ENCODE results near the gene NISCH. TPM values are rescaled to one million over a fixed set of nuclear protein-coding genes. Genes with fewer than 3 reads are reported as not detected.

NISCH gene
- 235 to 242 TPM (median 240 TPM) in 3 replicates for total RNA-seq

DNA sequence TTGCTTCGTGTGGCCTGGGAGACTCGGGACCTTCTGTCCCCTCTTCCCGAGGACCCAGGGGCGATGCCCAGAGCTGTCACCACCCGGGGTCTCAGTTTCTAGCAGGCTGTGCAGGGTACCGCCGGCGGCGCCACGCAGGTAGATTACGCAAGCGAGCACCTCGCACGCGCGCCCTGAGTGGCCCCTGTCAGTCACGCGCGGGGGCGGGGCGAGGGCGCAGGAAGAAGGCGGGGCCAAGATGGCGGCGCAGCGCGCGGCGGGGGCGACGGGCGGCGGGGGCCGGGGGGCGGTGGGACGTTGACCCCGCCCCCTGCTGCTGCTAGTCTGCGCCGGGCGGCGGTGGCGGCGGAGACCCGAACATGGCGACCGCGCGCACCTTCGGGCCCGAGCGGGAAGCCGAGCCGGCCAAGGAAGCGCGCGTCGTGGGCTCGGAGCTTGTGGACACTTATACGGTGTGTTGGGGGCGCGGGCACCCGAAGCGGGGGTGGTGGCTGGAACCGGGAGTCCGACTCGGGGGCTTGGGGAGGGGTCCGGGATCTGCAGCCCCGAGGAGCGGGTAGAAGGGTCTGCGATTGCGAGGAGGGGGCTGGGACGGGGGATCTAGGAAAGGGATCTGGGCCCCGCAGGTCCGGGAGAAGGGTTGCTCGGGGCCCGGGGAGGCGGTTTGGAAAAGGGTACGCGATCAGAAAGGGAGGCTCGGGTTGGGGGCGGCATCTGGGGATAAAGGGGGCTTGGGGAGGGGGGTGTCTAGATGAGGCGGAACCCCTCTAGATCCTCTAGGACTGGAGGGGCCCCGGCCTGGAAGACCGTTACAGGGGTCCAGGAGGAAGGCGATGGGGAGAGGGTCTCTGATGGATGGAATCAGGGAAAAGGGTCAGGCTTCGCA lies at the start of gene NISCH:
Gene NISCH (plus strand): TSS at position 322 of the 886 bp plus-strand sequence. CDS start 38 bp downstream, at position 360.
- H3K9me3 Mint-ChIP-seq: no peaks in the 10 kb centered on the region

DNA sequence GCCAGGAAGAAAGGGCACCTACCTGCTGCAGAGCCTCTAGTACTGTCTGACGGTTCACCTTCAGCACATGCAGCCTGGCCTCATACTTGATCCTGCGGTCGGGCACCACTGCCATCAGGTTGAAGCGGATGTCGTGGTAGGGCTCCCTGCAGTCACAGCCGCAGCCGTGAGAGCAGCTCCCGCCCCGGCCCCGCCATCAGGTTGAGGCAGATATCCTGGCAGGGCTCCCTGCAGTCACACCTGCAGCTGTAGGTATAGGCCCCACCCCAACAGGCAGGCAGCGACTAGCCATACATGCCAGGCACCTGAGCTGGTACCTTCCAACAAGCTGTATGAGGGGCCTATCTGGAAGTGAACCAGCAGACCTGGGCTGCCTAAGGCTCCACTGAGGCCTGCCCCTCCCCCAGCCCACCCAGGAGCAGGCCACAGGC lies 49.2 kb upstream of the NISCH start:
- no peak overlapping the region for H3K27ac Mint-ChIP-seq
- TF ChIP-seq, protein P1, sequence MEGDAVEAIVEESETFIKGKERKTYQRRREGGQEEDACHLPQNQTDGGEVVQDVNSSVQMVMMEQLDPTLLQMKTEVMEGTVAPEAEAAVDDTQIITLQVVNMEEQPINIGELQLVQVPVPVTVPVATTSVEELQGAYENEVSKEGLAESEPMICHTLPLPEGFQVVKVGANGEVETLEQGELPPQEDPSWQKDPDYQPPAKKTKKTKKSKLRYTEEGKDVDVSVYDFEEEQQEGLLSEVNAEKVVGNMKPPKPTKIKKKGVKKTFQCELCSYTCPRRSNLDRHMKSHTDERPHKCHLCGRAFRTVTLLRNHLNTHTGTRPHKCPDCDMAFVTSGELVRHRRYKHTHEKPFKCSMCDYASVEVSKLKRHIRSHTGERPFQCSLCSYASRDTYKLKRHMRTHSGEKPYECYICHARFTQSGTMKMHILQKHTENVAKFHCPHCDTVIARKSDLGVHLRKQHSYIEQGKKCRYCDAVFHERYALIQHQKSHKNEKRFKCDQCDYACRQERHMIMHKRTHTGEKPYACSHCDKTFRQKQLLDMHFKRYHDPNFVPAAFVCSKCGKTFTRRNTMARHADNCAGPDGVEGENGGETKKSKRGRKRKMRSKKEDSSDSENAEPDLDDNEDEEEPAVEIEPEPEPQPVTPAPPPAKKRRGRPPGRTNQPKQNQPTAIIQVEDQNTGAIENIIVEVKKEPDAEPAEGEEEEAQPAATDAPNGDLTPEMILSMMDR (IDR thresholded peaks at IDR 0.05; ENCODE audit: unreplicated experiment): no peak
- peaks cover 19% of the 10 kb centered on the region for H3K4me1 Mint-ChIP-seq
- H3K9me3 Mint-ChIP-seq: no peaks in the 10 kb centered on the region
- no peak for DNase-seq (ENCODE audit: low spot score in 2 of 2, unreplicated experiment in 2 of 2)
- H3K36me3 Mint-ChIP-seq: peaks cover 31% of the 10 kb centered on the region
- no peak overlapping the region for H3K4me3 Mint-ChIP-seq
- no peaks in the 10 kb centered on the region for H3K27me3 Mint-ChIP-seq (ENCODE audit: low read depth)

More for the DNA sequence above, at the start of gene NISCH:
- TF ChIP-seq, protein P1 (IDR thresholded peaks at IDR 0.05; ENCODE audit: unreplicated experiment): no peak
- H3K4me1 Mint-ChIP-seq: peaks cover 43% of the 10 kb centered on the region
- H3K4me3 Mint-ChIP-seq: peak within 1 kb of the TSS; percentile 92
- DNase-seq (ENCODE audit: low spot score in 2 of 2, unreplicated experiment in 2 of 2): peak; percentile 87 to 90
- peak within 1 kb of the TSS; percentile 94 for H3K27ac Mint-ChIP-seq
- H3K27me3 Mint-ChIP-seq (ENCODE audit: low read depth): no peaks in the 10 kb centered on the region
- H3K36me3 Mint-ChIP-seq: peaks cover 17% of the 10 kb centered on the region

DNA sequence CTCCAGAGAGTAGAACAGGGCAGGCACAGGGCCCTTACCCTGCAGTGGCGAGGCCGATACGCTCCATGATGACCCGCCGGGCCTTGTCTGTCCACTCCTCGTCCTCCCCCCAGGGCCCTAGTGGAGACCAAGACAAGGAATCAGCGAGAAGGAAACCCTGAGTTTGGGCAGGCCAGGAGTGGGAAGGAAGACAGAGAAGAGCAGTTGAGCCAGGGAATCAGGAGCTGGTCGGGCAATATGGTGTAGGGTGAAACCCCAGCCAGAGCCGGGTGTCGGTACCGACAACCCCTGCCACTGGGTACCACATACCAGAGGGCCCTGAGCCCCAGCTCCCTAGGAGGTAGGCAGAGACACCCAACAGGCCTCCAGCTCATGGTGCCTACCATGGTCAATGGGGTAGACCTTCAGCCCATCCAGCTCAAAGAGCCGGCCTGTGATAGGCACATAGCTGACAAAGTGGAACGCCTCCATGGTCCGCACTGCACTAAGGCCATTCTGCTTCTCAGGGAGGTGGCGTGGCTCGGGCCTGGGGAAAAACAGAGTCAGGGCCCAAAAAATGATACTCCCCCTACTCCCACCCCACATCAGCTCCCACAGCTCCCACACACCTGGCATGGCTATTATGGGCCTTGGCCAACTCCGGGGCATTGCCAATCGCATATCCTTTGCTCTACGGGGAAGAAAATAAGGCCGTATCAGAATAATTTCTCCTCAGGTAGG lies 48.5 kb upstream of the NISCH start:
- Mint-ChIP-seq H3K27ac (no peak overlapping the region), H3K4me3 (no peak overlapping the region), H3K36me3 (peaks cover 31% of the 10 kb centered on the region), H3K27me3 (ENCODE audit: low read depth) (no peaks in the 10 kb centered on the region), H3K9me3 (no peaks in the 10 kb centered on the region), H3K4me1 (peaks cover 25% of the 10 kb centered on the region)
- no peak for DNase-seq (ENCODE audit: low spot score in 2 of 2, unreplicated experiment in 2 of 2)
- TF ChIP-seq, protein P1 (IDR thresholded peaks at IDR 0.05; ENCODE audit: unreplicated experiment): no peak

DNA sequence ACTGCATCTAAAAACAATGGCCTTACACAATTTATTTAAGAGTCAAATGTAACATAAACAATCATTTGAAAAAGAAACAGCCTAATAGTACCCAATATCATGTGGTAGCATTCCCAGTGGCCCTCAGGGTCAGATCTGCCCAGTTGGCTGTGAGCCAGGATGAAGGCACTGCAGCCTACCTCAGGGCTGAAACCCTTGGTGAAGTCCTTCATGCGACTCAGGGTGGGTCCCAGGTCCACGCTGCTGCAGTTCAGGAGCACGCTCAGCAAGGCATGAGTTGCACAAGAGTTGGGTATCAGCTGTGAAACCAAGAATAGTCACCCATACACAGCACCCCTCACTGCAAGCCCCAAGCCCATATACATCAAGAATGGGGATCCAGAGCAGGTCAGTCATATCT lies 47.6 kb upstream of the NISCH start:
- TF ChIP-seq, protein P1 (IDR thresholded peaks at IDR 0.05; ENCODE audit: unreplicated experiment): no peak
- Mint-ChIP-seq H3K4me3 (peak overlapping the region; percentile 83), H3K36me3 (peaks cover 26% of the 10 kb centered on the region), H3K27me3 (ENCODE audit: low read depth) (no peaks in the 10 kb centered on the region), H3K9me3 (no peaks in the 10 kb centered on the region), H3K27ac (peak overlapping the region; percentile 32), H3K4me1 (peaks cover 25% of the 10 kb centered on the region)
- DNase-seq (ENCODE audit: low spot score in 2 of 2, unreplicated experiment in 2 of 2): no peak

DNA sequence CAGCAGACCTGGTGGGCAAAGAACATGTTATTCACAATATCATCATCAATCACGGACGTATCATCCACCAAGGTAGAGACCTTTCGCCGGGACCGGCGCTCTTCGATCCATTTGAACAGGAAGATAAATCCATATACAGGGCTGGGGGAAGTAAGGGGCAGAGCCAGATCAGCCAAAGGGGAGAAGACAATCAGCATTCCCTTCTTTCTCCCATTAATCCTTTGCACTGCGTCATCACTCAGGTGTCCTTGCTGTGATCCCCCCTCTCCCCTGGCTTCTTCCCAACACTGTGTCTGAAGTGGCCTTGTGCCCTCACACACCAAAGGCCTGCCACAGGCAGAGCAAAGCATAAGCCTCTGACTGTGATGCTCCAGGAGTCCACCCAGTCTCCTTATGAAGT lies 46.9 kb upstream of the NISCH start:
- H3K9me3 Mint-ChIP-seq: no peaks in the 10 kb centered on the region
- peaks cover 25% of the 10 kb centered on the region for H3K4me1 Mint-ChIP-seq
- DNase-seq (ENCODE audit: low spot score in 2 of 2, unreplicated experiment in 2 of 2): no peak
- peaks cover 21% of the 10 kb centered on the region for H3K36me3 Mint-ChIP-seq
- peak overlapping the region; percentile 83 for H3K4me3 Mint-ChIP-seq
- no peaks in the 10 kb centered on the region for H3K27me3 Mint-ChIP-seq (ENCODE audit: low read depth)
- H3K27ac Mint-ChIP-seq: peak overlapping the region; percentile 94
- TF ChIP-seq, protein P1 (IDR thresholded peaks at IDR 0.05; ENCODE audit: unreplicated experiment): no peak

All from mesothelial cell of epicardium (in vitro differentiated cells).